Endodermal cell (in vitro differentiated cells): ENCODE measurements around the gene TRIM66. TPM values are rescaled to one million over a fixed set of nuclear protein-coding genes. Genes with fewer than 3 reads are reported as not detected.
A peak's percentile ranks its signal among the peaks of the same experiment; 100 is the strongest.

Experiments used
- DNase-seq: peaks from one replicate; pipeline ENCODE4 v3.0.0-alpha.2; 2017
- H3K27ac ChIP-seq: 2 replicates; pipeline ENCODE4 v1.5.1; 2013; ENCODE audit warnings: mild to moderate bottlenecking, low read depth, low read length, moderate library complexity
- H3K27me3 ChIP-seq: 2 replicates; pipeline ENCODE4 v1.6.1; 2013; ENCODE audit warnings: mild to moderate bottlenecking, low read length, moderate library complexity; ENCODE audit not compliant: insufficient read depth, control insufficient read depth, poor library complexity, severe bottlenecking
- H3K36me3 ChIP-seq: 2 replicates; pipeline ENCODE4 v1.7.0; 2013; ENCODE audit warnings: mild to moderate bottlenecking, low read length, moderate library complexity; ENCODE audit not compliant: control insufficient read depth, insufficient read depth
- H3K4me1 ChIP-seq: one replicate; pipeline ENCODE4 v1.7.0; 2013; ENCODE audit warnings: low read length; ENCODE audit not compliant: control insufficient read depth, insufficient read depth
- H3K4me3 ChIP-seq: 2 replicates; pipeline ENCODE4 v1.5.1; 2013; ENCODE audit warnings: mild to moderate bottlenecking, low read length, moderate library complexity
- H3K9ac ChIP-seq: 2 replicates; pipeline ENCODE4 v1.6.1; 2013; ENCODE audit warnings: mild to moderate bottlenecking, low read length, moderate library complexity; ENCODE audit not compliant: poor library complexity, severe bottlenecking; ENCODE audit errors: extremely low read depth
- H3K9me3 ChIP-seq: 2 replicates; pipeline ENCODE4 v1.6.1; 2013; ENCODE audit warnings: mild to moderate bottlenecking, low read length, moderate library complexity; ENCODE audit not compliant: control insufficient read depth
- H3K27ac Mint-ChIP-seq: 2 replicates; pipeline ENCODE4 v1.8.0; 2020; ENCODE audit warnings: mixed read lengths
- H3K27me3 Mint-ChIP-seq: 2 replicates; pipeline ENCODE4 v1.8.0; 2021; ENCODE audit warnings: mild to moderate bottlenecking, mixed read lengths; ENCODE audit not compliant: insufficient read depth
- H3K36me3 Mint-ChIP-seq: 2 replicates; pipeline ENCODE4 v1.8.0; 2020; ENCODE audit warnings: low read depth, mixed read lengths
- H3K4me1 Mint-ChIP-seq: 2 replicates; pipeline ENCODE4 v1.8.0; 2020; ENCODE audit warnings: mixed read lengths
- H3K4me3 Mint-ChIP-seq: 2 replicates; pipeline ENCODE4 v1.8.0; 2020; ENCODE audit warnings: mild to moderate bottlenecking, moderate library complexity, mixed read lengths
- H3K9me3 Mint-ChIP-seq: 2 replicates; pipeline ENCODE4 v1.8.0; 2020; ENCODE audit warnings: mild to moderate bottlenecking, mixed read lengths
- WGBS, 2 experiments: methylation state at CpG; one replicate each; pipeline versions ENCODE4 v1.1.5 to v1.1.7; 2013; ENCODE audit warnings: missing lambda C conversion rate in 2 of 2, mixed read lengths in 1 of 2; ENCODE audit not compliant: insufficient coverage in 1 of 2, insufficient read length in 1 of 2; 5-methylcytosine and 5-hydroxymethylcytosine counted together
- long read RNA-seq, 4 experiments: library from polyadenylated mRNA in 2 of 4; library from RNA in 1 of 4; library from capped mRNA in 1 of 4; stranded (forward) in 3 of 4; unstranded in 1 of 4; transcript quantifications; one replicate each; pipeline ENCODE4 v2.0.0, GENCODE V29; 2020 to 2021; ENCODE audit warnings: inconsistent platforms in 1 of 4
- polyA plus RNA-seq, 2 experiments: library from polyadenylated mRNA; stranded (reverse); fragments of 50-300 nt; gene quantifications; one replicate each; pipeline ENCODE4 v1.2.3, GENCODE V29; 2013
- total RNA-seq, 2 donors: library from RNA; stranded (reverse); fragmentation: NEBNext Ultra II Directional in 1 of 2; extraction: Animal tissue kit (Norgen Biotek cat#: 25700) in 1 of 2; gene quantifications; 2 replicates in 1 of 2; 3 replicates in 1 of 2; pipeline ENCODE4 v1.2.1, GENCODE V29; 2021
- TF ChIP-seq, protein P1 (sequence below): fragments of 200-600 bp; sonication (generic); conservative IDR thresholded peaks from 2 replicates; pipeline ENCODE4 v1.5.0; 2021; ENCODE audit warnings: antibody characterized with exemption, mild to moderate bottlenecking

Gene TRIM66
- 1 to 10 TPM; 4.3 to 4.6 TPM for total RNA-seq
- 7.1 TPM for polyA plus RNA-seq (2013, experiment 1 of 2)
- polyA plus RNA-seq (2013, experiment 2 of 2), result 3.7 TPM
- long read RNA-seq, experiment 1, result 0 reads
- long read RNA-seq, experiment 2, partial matches to known transcripts, result 0 of 3 reads
- long read RNA-seq, experiment 2, other reads (novel, unspliced or antisense), result 2 of 3 reads
- long read RNA-seq, experiment 3, partial matches to known transcripts, result 3 of 5 reads
- long read RNA-seq, experiment 3, other reads (novel, unspliced or antisense), result 2 of 5 reads
- long read RNA-seq, experiment 4, partial matches to known transcripts, result 0 of 1 reads
- long read RNA-seq, experiment 4, other reads (novel, unspliced or antisense), result 1 of 1 reads

DNA sequence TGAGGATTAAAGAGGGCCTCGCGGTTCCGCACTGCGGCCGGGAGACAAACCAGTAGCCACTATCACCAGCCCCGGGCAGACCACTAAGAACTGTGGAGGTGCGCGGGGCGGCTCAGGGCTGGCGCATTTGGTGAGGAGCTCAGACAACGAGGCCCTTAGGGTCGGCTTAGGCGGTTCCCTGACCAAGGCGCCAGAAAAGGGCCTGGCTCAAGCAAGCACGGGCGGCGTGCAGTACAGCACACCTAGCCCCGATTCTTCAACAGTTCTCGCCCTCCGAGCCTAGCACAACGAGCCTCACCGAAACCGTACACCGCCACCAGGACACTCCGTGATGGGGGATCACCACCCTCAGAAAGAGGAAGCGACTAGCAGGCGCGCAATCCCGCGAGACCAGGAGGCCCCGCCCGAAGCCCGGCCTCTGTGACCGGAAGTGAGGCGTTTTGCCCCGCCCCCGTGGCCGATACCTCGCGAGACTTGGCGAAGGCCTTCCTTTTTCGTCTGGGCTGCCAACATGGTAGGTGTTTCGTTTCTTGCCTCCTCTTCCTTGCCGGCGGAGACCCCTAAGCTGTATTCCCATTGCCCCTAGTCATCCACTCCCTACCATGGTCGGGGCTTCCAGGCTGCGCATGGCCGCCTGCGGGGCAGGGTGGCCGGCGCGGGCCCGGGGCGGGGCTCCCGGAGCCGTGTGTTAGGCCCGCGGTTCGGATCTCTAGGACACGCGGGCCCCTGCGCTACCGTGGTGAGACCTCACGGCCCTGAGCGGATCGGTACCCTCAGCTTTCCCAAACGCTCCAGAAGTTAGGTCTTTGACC is at the start of gene TRIM66, which contains the start of gene RPL27A:
Gene TRIM66 (minus strand): TSS at position 363 of the 812 bp plus-strand sequence. CDS start 10,391 bp downstream, outside the sequence.
Gene RPL27A (plus strand): TSS at position 490 of the 812 bp plus-strand sequence. CDS start 22 bp downstream, at position 512.
- H3K36me3 Mint-ChIP-seq, result peaks cover 53% of the 10 kb centered on the region
- Histone ChIP-seq H3K27me3 (no peaks in the 10 kb centered on the region), H3K4me3 (peak within 1 kb of the TSS; percentile 100), H3K9me3 (no peaks in the 10 kb centered on the region), H3K4me1 (peaks cover 25% of the 10 kb centered on the region), H3K9ac (peak within 1 kb of the TSS; percentile 99), H3K36me3 (peaks cover 43% of the 10 kb centered on the region), H3K27ac (peak within 1 kb of the TSS; percentile 92)
- TF ChIP-seq, protein P1, sequence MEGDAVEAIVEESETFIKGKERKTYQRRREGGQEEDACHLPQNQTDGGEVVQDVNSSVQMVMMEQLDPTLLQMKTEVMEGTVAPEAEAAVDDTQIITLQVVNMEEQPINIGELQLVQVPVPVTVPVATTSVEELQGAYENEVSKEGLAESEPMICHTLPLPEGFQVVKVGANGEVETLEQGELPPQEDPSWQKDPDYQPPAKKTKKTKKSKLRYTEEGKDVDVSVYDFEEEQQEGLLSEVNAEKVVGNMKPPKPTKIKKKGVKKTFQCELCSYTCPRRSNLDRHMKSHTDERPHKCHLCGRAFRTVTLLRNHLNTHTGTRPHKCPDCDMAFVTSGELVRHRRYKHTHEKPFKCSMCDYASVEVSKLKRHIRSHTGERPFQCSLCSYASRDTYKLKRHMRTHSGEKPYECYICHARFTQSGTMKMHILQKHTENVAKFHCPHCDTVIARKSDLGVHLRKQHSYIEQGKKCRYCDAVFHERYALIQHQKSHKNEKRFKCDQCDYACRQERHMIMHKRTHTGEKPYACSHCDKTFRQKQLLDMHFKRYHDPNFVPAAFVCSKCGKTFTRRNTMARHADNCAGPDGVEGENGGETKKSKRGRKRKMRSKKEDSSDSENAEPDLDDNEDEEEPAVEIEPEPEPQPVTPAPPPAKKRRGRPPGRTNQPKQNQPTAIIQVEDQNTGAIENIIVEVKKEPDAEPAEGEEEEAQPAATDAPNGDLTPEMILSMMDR, result no peak
- 0% methylated on average over 29 to 67 of the region's 67 CpGs for WGBS, 2 experiments
- peak within 1 kb of the TSS; percentile 97 for H3K27ac Mint-ChIP-seq
- H3K4me1 Mint-ChIP-seq, result peaks cover 25% of the 10 kb centered on the region
- peak; percentile 99 for DNase-seq
- H3K4me3 Mint-ChIP-seq, result peak within 1 kb of the TSS; percentile 96
- no peaks in the 10 kb centered on the region for H3K9me3 Mint-ChIP-seq
- no peaks in the 10 kb centered on the region for H3K27me3 Mint-ChIP-seq

GRCh38 chr11:8731647-8732323 is 49.3 kb upstream of the TRIM66 start:
- peaks cover 40% of the 10 kb centered on the region for H3K4me1 Mint-ChIP-seq
- no peak overlapping the region for H3K4me3 Mint-ChIP-seq
- H3K36me3 ChIP-seq, result peaks cover 77% of the 10 kb centered on the region
- no peak overlapping the region for H3K27ac ChIP-seq
- H3K27me3 Mint-ChIP-seq, result no peaks in the 10 kb centered on the region
- TF ChIP-seq, protein P1, result no peak
- H3K27ac Mint-ChIP-seq, result no peak overlapping the region
- peaks cover 17% of the 10 kb centered on the region for H3K36me3 Mint-ChIP-seq
- H3K4me1 ChIP-seq, result peaks cover 16% of the 10 kb centered on the region
- no peaks in the 10 kb centered on the region for H3K27me3 ChIP-seq
- 86 to 92% methylated on average over 2 to 3 of the region's 3 CpGs for WGBS, 2 experiments
- DNase-seq, result no peak
- H3K9ac ChIP-seq, result no peak overlapping the region
- H3K4me3 ChIP-seq, result no peak overlapping the region
- H3K9me3 Mint-ChIP-seq, result no peaks in the 10 kb centered on the region
- H3K9me3 ChIP-seq, result no peaks in the 10 kb centered on the region

GRCh38 chr11:8730697-8731020 is 48.2 kb upstream of the TRIM66 start:
- Mint-ChIP-seq H3K27me3 (no peaks in the 10 kb centered on the region), H3K36me3 (peaks cover 20% of the 10 kb centered on the region), H3K4me3 (no peak overlapping the region), H3K4me1 (peaks cover 47% of the 10 kb centered on the region), H3K9me3 (no peaks in the 10 kb centered on the region), H3K27ac (no peak overlapping the region)
- no peak overlapping the region for H3K27ac ChIP-seq
- H3K4me3 ChIP-seq, result no peak overlapping the region
- 93 to 97% methylated on average over 3 to 23 of the region's 23 CpGs for WGBS, 2 experiments
- TF ChIP-seq, protein P1, result no peak
- H3K9me3 ChIP-seq, result no peaks in the 10 kb centered on the region
- peaks cover 21% of the 10 kb centered on the region for H3K4me1 ChIP-seq
- peaks cover 79% of the 10 kb centered on the region for H3K36me3 ChIP-seq
- no peaks in the 10 kb centered on the region for H3K27me3 ChIP-seq
- no peak overlapping the region for H3K9ac ChIP-seq
- DNase-seq, result no peak
